GM21367 (cell line): ENCODE data around the gene KIF9.
"Not testable (repeated sequence)": the region's sequence is repeated elsewhere in the genome, so short reads cannot be mapped to it uniquely, and the experiment has no call there.

Experiments
- ATAC-seq: cut with Tn5 transposase; IDR thresholded peaks from one replicate; pipeline ENCODE4 v1.9.1; 2021; ENCODE audit not compliant: unreplicated experiment

The KIF9 gene, protein sequence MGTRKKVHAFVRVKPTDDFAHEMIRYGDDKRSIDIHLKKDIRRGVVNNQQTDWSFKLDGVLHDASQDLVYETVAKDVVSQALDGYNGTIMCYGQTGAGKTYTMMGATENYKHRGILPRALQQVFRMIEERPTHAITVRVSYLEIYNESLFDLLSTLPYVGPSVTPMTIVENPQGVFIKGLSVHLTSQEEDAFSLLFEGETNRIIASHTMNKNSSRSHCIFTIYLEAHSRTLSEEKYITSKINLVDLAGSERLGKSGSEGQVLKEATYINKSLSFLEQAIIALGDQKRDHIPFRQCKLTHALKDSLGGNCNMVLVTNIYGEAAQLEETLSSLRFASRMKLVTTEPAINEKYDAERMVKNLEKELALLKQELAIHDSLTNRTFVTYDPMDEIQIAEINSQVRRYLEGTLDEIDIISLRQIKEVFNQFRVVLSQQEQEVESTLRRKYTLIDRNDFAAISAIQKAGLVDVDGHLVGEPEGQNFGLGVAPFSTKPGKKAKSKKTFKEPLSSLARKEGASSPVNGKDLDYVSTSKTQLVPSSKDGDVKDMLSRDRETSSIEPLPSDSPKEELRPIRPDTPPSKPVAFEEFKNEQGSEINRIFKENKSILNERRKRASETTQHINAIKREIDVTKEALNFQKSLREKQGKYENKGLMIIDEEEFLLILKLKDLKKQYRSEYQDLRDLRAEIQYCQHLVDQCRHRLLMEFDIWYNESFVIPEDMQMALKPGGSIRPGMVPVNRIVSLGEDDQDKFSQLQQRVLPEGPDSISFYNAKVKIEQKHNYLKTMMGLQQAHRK

GRCh38 chr3:47282424-47283192 lies at the start of gene KIF9, which contains the start of gene KLHL18:
TSS of gene KIF9 (minus strand) at chr3:47282799. CDS start at chr3:47277374, 5,425 bp downstream.
TSS of gene KLHL18 (plus strand) at chr3:47282944. CDS start at chr3:47282966, 22 bp downstream.
- ATAC-seq = peak; percentile 66

GRCh38 chr3:47324278-47324865 lies 41.8 kb upstream of the KIF9 start:
- ATAC-seq = no peak

DNA sequence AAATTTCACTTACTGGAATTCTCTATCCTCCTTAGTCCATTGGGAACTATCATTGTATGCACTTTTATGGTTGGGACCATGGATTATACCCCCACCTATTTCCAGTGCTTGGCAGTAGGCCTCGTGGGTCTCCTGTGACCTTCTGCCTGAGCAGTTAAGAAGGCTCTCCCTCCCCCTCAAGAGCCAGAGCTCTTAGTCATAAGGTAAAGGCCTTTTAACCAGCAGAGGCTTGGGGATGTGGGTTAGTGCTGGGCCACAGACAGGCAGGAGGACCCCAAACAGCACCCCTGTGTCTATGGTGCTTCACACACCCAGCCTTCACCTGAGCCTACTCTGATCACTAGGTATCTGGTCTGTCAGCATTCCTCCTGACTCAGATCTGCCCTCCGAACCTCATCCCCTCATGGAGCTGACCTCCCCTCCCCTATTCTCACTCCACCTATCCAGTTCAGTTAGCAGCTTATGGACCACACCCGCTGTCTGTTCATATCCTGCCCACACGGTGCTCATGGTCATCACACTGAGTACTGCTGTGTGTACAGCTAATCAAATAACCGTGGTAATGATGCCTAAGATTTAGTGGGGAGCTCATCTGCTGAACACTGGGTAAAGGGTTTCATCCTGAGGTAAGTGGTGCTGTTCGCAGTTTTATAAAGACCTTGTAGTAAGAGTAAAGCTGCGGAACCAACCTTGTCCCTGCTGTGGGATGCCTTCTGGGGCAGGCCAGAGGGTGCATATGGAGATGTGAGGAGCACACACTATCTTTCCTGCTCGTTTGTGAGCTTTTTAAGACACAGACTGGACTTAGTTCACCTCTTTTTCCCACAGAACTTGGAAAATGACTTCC lies 41.1 kb upstream of the KIF9 start:
- no peak for ATAC-seq

DNA sequence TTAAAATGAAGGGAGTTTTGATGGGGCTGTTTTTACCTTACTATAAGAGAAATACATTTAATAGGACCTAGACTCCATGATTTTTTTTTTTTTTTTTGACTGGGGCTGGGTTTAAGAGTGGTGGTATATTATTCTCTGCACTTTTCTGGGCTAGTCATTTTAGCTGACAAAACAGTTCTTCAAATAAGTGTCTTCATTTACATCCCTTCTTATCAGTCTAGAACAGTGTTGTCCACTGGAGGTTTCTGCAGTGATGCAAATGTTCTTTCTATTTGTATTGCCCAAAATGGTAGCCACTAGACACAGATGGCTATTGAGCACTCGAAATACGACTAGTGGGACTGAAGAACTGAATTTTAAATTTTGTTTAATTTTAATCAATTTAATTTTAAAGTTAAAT lies 37.4 kb upstream of the KIF9 start:
- no peak for ATAC-seq

- ATAC-seq = no peak
Observed at GRCh38 chr3:47318916-47319315, 36.3 kb upstream of the KIF9 start.

DNA sequence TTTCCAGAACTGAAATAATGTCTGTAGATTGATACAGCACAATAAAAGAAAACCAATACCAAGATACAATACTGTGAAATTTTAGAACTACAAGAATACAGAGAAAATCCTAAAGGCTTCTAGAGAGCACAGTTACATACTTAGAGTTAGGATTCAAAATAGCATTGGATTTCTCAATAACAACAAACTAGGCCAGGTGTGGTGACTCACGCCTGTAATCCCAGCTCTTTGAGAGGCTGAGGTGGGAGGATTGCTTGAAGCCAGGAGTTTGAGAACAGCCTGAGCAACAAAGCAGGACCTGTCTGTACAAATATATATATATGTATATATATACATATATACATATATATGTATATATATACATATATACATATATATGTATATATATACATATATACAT lies 33.6 kb upstream of the KIF9 start:
- ATAC-seq = not testable (repeated sequence)

GRCh38 chr3:47315069-47315647 lies 32.6 kb upstream of the KIF9 start:
- ATAC-seq = no peak

DNA sequence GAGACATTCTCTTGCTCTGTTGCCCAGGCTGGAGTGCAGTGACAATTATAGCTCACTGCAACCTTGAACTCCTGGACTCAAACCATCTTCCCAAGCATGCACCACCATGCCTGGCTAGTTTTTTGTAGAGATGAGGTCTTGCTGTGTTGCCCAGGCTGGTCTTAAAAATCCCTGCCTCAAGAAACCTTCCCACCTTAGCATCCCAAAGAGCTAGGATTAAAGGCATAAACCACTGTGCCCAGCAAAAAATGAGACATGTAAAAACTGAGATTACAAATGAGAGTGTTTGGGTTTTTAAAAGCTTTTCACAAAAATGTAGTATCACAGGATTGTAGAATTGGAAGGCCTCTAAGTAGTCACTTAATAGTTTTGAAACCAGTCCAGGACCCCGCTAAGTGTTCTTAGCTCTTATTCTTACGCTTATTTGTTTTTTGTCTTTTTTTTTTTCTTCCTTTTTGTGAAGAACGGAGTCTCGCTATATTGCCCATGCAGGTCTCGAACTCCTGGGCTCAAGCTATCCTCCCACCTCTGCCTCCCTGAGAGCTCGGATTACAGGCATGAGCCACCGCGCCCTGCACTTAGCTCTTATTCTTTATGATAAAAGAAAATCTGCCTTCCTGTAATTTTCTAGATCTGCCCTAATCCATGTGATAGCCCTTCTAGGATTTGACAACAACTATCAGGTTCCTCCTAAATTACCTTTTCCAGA lies 31.6 kb upstream of the KIF9 start:
- ATAC-seq = no peak

DNA sequence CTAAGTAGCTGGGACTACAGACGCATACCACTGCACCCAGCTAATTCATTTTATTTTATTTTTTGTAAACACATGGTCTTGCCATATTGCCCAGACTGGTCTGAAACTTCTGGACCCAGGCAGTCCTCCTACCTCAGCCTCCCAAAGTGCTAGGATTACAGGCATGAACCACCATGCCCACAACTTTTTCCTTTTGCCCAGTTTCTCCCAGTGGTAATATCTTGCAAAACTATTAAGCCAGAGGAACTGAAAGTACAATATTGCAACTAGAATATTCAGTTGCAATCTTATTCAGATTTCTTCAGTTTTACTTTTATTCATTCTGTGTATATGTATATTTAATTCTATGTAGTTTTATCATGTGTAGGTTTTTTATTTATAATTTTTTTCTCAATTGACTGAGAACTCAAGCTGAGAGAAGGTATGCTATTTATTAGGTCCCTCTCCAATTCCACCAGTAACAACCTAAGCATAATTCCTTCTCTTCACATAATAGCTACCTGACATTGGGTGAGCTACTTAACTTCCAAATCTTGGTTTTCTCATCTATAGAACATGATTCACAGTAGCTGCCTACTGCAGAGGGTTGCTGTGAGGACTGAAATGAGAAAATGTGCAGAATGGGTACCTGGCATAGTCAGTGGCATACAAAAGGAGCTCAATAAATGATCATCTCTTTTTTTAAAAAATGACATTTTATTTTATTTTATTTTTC lies 30.9 kb upstream of the KIF9 start:
- no peak for ATAC-seq

DNA sequence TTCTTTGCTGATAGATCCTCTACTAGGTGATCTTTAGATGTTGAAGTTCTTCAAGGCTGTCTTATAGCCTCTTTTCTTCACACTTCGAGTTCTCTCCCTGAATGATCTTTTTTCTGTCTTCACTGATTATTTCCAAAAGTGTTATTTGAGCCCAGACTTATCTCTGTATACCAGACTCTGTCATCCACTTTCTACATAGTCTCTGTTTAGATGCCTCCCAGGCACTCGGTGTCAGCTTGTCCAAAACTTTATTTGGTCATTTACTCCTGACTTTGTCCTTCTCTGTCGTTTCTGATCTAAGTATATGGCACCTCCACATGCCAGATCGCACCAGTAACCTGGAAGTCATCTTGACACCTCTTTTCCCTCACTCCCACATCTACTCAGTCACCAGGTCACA lies 27.8 kb upstream of the KIF9 start:
- no peak for ATAC-seq

- not testable (repeated sequence) for ATAC-seq
Observed at GRCh38 chr3:47309231-47309630, 26.6 kb upstream of the KIF9 start.

DNA sequence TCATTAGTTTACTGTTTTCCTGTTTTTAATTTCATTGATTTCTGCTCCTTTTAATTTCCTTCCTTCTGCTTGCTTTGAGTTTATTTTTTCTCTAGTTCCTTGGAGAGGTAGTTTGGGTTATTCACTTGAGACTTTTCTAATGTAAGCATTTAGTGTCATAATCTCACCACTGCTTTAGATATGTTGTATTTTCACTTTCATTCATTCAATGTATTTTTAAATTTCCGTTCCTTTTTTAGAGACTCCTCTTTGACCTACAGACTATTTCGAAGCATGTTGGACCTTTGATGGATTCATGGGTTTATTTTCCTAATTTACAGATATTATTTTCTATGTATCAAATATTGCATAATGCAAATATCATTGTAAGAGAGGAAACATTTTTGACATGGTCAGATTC lies 23.4 kb upstream of the KIF9 start:
- ATAC-seq = no peak

GRCh38 chr3:47301456-47301855 lies 18.9 kb upstream of the KIF9 start:
- no peak for ATAC-seq

GRCh38 chr3:47299381-47300318 lies 17.1 kb upstream of the KIF9 start:
- no peak for ATAC-seq

DNA sequence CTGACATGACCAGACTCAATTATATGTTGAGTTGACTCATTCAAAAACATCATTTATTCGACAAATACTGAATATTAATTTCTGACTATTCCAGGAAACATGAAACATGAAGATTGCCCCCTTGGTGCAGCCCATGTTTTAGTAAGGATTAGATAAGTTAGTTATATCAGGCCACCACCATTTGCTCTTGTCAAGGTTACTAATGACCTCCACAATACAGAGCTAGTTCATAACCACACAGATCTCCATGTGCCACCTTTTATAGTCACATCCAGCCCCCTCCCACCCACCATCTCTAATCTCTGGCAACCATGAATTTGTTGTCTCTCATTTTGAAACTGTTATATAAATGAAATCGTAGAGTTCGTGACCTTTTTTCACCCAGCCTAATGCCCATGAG lies 15.8 kb upstream of the KIF9 start:
- ATAC-seq = no peak

DNA sequence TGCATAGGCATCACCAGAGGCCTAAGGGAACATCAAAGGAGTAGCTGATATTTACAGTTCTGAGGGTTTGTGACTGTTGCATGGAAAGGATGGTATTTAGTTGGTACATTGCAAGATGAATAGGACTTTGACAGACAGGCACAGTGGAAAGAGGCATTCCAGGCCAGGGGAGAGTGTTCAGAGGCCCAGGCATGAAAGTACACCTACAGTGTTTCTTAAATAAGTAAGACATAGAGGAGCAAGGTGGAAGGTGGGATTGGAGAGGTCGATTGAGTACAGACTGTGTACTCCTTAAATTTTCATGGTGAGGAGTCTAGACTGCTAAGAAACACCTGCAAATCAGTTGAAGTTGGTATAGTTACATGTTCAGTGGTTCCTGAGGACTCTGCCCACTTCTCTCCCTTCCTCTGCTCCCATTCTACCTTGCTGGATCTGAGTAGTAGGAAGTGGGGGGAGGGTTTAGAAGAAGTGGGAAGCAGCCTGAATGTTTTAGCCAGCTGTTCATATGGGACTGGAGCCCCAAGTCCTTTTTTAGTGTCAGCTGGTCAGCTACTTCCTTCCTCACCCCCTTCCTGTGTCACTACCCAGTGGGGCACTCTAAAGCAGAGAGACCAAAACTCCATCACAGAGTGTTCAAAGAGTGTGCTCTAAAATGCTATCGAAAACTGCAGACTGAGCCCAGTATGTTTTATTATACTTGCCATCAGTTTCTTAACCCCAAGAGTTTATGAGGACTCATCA lies 14.1 kb upstream of the KIF9 start:
- ATAC-seq = no peak

DNA sequence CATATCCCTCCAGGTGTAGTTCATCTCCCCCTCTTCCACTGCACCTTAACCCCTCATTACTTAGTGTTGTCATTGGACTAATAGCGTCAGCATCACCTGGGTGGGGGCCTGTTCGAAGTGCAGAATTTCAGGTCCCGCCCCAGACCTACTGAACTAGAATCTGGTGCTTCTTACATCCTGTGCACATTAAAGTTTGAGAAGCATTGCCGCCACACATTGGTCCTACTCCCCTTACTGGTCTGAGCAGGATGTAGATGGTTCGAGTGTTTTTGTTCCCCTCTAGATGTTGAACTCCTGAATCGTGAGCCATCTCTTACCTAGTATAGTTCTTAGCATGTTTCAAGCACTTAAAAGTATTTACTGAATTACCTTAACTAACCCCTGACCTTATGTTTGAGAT lies 13.4 kb upstream of the KIF9 start:
- no peak for ATAC-seq
